ENCODE results near the gene TBCK. TPM values are rescaled to one million over a fixed set of nuclear protein-coding genes. Genes with fewer than 3 reads are reported as not detected.

The TBCK gene
- total and polyA plus RNA-seq, 2 of the 13 experiments (the other 11 are each of a cell fraction or from before 2014, with no cell fraction given), result 51.0 to 62.4 TPM

DNA sequence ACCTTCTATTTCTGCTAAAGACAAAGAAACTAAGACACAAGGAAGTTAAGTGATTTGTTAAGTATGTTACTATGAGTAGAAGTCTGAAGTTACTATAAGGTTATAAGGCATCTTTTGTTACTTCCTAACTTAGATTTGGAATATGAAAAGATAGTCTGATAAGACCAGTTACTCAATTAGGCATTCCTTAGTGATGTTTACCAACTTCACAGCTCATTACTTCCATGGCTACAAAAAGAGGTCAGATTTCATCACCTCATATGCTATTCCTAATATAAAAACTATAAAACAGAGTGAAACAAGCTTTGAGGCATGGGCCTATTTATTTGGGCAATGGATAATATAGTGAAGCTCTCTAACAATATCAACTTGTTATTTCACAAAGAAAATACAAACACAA, 143.1 kb downstream of the TBCK start:
- CTCF ChIA-PET (ENCODE audit: low intra/inter-chr PET ratio, low total read pairs), result no interaction called here
- H3K9me3 ChIP-seq (ENCODE audit: low read length), result no peaks in the 10 kb centered on the region
- no peak overlapping the region for H2AFZ ChIP-seq (ENCODE audit: low read length)
- no peak overlapping the region for H3K9ac ChIP-seq (ENCODE audit: insufficient read depth, low read depth, low read length)
- in situ Hi-C loops (cut with HindIII; ENCODE audit: extremely low pct_ligation_motif_present, low pct_unique_long_range_greater_than_20kb), result no loop called here
- ATAC-seq (no peak), DNase-seq (ENCODE audit: low spot score) (no peak), FAIRE-seq (no peak)
- H3K4me1 ChIP-seq (ENCODE audit: insufficient read depth, low read length), result no peaks in the 10 kb centered on the region
- BruUV-seq (replicated peaks), result no TSS peak
- no peaks in the 10 kb centered on the region; a peak in 1 of 5 replicates for H3K27me3 ChIP-seq (ENCODE audit: control insufficient read depth in 1 of 2, insufficient read depth in 2 of 2, low read length in 2 of 2)
- H3K4me2 ChIP-seq (ENCODE audit: low read depth, low read length), result no peak overlapping the region
- TF ChIP-seq, protein P1, sequence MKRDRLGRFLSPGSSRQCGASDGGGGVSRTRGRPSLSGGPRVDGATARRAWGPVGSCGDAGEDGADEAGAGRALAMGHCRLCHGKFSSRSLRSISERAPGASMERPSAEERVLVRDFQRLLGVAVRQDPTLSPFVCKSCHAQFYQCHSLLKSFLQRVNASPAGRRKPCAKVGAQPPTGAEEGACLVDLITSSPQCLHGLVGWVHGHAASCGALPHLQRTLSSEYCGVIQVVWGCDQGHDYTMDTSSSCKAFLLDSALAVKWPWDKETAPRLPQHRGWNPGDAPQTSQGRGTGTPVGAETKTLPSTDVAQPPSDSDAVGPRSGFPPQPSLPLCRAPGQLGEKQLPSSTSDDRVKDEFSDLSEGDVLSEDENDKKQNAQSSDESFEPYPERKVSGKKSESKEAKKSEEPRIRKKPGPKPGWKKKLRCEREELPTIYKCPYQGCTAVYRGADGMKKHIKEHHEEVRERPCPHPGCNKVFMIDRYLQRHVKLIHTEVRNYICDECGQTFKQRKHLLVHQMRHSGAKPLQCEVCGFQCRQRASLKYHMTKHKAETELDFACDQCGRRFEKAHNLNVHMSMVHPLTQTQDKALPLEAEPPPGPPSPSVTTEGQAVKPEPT (CRISPR knock-in tag; IDR thresholded peaks at IDR 0.05; ENCODE audit: low read depth), result no peak
- TF ChIP-seq HMG20B (CRISPR knock-in tag; conservative IDR thresholded peaks at IDR 0.05) (no peak), RORA (CRISPR knock-in tag; IDR thresholded peaks at IDR 0.05) (no peak), CCDC6 (CRISPR knock-in tag; IDR thresholded peaks at IDR 0.05) (no peak), ZGPAT (CRISPR knock-in tag; IDR thresholded peaks at IDR 0.05) (no peak), ZBTB14 (CRISPR knock-in tag; IDR thresholded peaks at IDR 0.05) (no peak), HOXA9 (CRISPR knock-in tag; IDR thresholded peaks at IDR 0.05; ENCODE audit: borderline replicate concordance) (no peak), ZNF740 (CRISPR knock-in tag; IDR thresholded peaks at IDR 0.05) (no peak), SNAI1 (CRISPR knock-in tag; IDR thresholded peaks at IDR 0.05; ENCODE audit: borderline replicate concordance) (no peak), GATAD2A (CRISPR knock-in tag; IDR thresholded peaks at IDR 0.05) (no peak), MLX (CRISPR knock-in tag; IDR thresholded peaks at IDR 0.05) (no peak), PPARG (CRISPR knock-in tag; conservative IDR thresholded peaks at IDR 0.05) (no peak)
- TF ChIP-seq, protein P2, sequence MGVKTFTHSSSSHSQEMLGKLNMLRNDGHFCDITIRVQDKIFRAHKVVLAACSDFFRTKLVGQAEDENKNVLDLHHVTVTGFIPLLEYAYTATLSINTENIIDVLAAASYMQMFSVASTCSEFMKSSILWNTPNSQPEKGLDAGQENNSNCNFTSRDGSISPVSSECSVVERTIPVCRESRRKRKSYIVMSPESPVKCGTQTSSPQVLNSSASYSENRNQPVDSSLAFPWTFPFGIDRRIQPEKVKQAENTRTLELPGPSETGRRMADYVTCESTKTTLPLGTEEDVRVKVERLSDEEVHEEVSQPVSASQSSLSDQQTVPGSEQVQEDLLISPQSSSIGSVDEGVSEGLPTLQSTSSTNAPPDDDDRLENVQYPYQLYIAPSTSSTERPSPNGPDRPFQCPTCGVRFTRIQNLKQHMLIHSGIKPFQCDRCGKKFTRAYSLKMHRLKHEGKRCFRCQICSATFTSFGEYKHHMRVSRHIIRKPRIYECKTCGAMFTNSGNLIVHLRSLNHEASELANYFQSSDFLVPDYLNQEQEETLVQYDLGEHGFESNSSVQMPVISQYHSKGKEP (CRISPR knock-in tag; IDR thresholded peaks at IDR 0.05), result no peak
- TF ChIP-seq, protein P3, sequence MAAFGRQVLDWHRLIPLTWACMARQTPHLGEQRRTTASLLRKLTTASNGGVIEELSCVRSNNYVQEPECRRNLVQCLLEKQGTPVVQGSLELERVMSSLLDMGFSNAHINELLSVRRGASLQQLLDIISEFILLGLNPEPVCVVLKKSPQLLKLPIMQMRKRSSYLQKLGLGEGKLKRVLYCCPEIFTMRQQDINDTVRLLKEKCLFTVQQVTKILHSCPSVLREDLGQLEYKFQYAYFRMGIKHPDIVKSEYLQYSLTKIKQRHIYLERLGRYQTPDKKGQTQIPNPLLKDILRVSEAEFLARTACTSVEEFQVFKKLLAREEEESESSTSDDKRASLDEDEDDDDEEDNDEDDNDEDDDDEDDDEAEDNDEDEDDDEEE (CRISPR knock-in tag; IDR thresholded peaks at IDR 0.05), result no peak
- H4K20me1 ChIP-seq (ENCODE audit: insufficient read depth, low read length), result no peaks in the 10 kb centered on the region
- peaks cover 3 to 27% of the 10 kb centered on the region in 2 experiments; a peak in 4 of 5 replicates for H3K36me3 ChIP-seq (replicated peaks in 1 of 2; ENCODE audit: control insufficient read depth in 1 of 2, insufficient read depth in 2 of 2, low read length in 2 of 2)
- POLR2A ChIA-PET, result no interaction called here
- no peak overlapping the region for H3K4me3 ChIP-seq (replicated peaks in 1 of 3; ENCODE audit: insufficient read depth in 1 of 3, low read depth in 2 of 3, low read length in 3 of 3)
- H3K27ac ChIP-seq (ENCODE audit: extremely low read length, insufficient read depth, low read length), result no peak overlapping the region
- no peaks in the 10 kb centered on the region for H3K79me2 ChIP-seq (ENCODE audit: insufficient read depth, low read length)
- intact Hi-C loops (cut with micrococcal nuclease; ENCODE audit: unreplicated experiment), result no loop called here
